Measurements from ENCODE around the gene DUSP7.

DUSP7 gene

GRCh38 chr3:52086976-52087663, 30.7 kb upstream of the DUSP7 start:
- DNase-seq: peak; percentile 69

DNA sequence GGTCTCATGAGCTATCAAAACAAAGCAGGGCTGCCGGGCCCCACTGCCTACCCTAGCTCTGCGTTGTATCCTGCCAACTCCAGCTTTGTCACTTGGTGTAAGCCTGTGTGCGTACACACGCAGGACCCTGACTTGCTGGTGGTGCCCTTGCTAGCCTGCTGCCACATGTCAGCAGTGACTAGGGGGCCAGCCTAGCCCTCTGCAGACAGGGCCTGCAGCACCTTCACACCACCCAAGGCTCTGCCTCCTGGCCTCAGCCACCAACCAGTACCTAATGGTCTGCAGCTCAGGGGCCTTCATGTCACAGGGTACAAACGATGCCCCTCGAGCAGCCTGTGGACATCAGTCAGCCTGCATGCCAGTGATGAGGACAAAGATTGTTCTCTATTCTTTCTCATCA, 30.1 kb upstream of the DUSP7 start:
- DNase-seq: no peak

GRCh38 chr3:52085681-52086282, 29.4 kb upstream of the DUSP7 start:
- DNase-seq: no peak

DNA sequence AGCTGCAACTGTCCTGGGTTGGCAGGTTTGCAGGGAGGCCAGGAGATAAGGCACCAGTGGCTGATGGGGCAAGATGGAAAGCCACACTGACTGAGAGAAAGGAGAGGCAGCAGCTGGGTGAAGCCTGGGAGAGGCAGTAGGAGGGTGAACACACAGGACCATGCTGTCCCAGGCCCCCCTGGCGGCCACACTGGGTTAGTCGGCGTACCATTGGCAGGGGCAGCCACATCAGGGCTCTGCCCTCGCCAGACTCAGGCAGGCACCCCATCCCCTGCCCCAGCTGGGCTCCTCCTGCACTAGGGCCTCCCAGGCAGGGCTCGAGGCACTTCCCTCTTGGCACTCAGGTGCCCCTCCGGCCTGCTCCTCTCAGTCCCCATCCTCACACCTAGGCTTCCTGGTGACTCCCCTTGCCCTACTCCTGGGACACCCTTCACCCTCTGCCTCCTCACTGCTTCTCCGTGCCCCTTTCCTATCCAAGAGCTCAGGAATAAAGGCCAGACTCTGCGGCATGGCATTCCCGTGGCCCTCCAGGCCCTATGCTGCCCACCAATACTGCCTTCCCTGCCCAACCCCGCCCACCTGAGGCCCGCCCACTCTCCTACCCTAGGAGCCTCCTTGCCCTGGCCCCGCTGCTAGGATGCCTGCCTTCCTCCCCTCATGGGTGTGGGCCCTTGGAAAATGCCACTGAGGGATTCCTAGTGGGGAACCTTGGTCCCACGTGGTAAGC, 28.7 kb upstream of the DUSP7 start:
- DNase-seq: no peak

GRCh38 chr3:52084216-52084945, 28.0 kb upstream of the DUSP7 start:
- no peak for DNase-seq

GRCh38 chr3:52083556-52084087, 27.3 kb upstream of the DUSP7 start:
- DNase-seq: no peak

DNA sequence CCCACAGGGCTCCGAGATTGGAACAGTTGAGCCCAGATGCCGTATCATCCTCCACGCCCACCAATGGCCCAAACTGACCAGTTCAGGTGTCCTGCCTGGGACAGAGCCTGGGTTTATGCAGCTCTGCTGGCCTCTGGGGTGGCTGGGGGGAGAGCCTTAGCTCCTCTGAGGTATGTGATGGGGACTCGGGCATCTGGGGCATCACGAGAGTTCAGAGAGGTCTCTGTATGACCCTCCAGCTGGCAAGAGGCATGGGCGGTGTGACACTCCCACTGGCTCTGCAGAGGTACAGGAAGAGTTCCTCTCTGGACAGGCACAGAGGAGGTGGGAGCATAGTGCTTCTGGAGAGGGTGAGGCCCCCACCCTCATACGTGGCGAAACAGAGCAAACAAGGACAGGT, 26.6 kb upstream of the DUSP7 start:
- DNase-seq: no peak

DNA sequence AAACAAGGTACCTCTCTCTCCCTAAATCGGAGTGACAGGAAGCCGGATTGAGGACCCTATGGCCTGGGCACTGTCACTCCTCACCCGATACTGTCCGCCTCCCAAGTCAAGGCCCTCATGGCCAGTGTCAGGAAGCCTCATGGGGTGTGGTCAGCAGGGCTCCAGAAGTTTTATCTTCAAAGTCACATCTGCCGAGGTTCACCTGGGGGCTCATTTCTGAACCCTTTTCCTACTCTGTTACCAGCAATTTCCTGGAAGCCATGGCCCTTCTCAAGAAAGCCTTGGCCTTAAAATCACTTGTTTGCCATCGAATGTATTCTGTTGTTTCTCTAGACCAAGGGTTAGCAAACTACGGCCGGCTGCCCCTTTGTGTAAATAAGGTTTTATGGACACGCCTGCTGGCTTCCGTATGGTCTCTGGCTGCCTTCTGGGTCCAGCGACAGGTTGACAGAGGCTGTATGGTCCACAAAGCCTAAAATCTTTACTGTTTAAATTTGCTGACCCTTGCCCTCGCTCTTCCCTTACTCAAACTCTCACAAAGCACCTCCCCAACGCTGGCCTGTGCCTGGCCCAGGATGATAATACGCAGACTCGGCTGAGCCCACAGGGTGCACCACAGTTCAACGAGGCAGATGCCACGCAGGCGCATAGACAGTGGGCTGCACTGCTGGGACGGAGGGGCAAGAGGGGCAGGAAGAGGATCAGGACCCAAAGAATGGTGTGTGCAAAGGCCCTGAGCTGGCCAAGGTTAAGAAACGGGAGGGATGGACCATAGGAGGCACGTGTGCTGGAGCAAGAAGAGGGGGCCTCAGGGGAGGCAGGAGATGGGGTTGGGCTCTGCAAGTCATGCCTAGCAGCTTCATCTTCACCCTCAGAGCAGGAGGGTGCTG, 24.7 kb upstream of the DUSP7 start:
- no peak for DNase-seq

GRCh38 chr3:52079958-52080357, 23.6 kb upstream of the DUSP7 start:
- DNase-seq: no peak

- no peak for DNase-seq
These were observed 22.6 kb upstream of the DUSP7 start for GRCh38 chr3:52078781-52079560.

DNA sequence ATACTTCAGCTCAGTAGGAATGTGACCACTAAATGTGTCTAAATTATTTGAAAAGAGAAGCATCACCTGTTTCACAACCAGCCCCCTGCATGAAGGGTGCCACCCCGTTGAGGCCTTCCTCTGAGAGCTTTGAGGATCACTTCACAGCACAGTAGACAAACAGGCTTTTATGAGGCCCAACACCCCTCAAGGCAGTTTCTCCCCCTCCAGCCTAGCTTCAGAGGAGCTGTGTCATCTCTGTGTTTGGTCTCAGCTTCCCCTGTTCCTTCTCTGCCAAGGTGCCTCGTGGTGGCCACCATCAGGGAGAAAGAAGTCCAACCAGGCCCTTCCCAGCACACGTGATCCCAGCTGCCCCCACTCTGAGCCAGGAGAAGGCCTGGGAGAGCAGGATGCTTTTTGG, 21.6 kb upstream of the DUSP7 start:
- DNase-seq: no peak

DNA sequence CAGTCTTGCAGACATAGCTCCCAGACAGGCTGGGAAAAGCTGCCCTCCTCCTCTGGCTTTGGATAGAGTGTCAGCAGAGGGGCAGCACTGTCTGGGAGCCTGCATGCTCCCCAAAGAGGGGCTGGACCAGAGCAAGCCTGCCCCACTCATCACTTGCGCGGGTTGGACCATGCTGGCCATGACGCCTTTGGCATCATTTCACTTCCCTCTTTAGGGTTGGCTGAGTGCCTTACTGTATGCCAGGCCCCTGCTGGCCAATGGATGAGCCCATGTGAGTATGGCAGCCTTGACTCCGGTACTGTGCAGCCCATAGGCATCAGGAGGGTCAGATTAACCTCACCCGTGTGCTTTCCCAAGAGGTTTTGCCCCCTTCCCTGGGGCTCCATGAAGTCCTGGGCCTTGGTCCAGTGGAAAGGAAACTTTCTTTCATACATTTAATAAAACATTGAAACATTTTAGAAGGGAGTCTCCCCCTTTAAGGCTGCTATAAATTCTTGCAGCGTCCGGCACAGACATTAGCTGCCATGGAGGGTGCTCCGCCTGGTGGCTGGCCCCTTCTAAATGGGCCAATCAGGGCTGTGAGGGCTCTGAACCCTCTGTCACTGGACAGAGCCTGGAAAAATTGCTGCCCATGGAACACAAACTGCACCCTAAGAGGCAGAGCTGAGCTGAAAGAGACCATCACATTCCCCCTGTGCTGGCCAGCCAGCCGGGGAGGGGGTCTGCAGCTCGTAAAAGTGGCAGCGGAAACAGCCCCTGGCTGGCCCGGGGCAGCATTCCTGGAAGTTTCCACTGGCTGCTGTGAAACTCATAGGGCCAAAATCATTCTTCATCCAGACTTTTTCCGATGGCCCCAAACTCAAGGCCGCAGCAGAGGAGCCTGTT, 20.8 kb upstream of the DUSP7 start:
- DNase-seq: no peak

GRCh38 chr3:52073490-52073889, 17.1 kb upstream of the DUSP7 start:
- DNase-seq: no peak

GRCh38 chr3:52072471-52072870, 16.1 kb upstream of the DUSP7 start:
- no peak for DNase-seq

GRCh38 chr3:52072020-52072419, 15.6 kb upstream of the DUSP7 start:
- no peak for DNase-seq

GRCh38 chr3:52070724-52071621, 14.6 kb upstream of the DUSP7 start:
- no peak for DNase-seq

- no peak for DNase-seq
These were observed 13.5 kb upstream of the DUSP7 start for GRCh38 chr3:52069855-52070254.

- DNase-seq: no peak
These were observed 12.8 kb upstream of the DUSP7 start for GRCh38 chr3:52069135-52069534.

DNA sequence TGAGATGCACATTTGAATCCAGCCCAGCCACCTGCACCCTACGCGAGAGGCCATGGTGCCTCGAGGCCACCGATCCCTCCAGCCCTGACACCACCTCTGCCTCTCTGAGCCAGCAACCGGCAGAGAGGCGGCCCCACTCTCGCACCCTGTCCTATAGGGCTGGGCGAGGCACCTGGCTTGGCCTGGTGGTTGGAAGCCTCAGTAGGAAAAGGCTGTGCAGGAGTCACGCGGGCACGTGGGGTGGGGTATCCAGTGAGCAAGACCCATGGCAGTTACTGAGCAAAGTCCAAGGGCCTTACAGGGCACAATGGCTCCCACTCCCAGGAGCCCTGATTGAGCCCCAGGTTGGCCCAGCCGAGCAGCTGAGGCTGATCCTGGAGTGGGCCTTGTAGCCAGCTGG, 12.4 kb upstream of the DUSP7 start:
- no peak for DNase-seq

All from fibroblast of skin of back (primary cell).